HEK293T (cell line): ENCODE results near the gene MMGT1.

Experiments used
- CTCF ChIA-PET: fragments of 350-600 bp; formaldehyde crosslinking; extraction: SDS; loops from one replicate; lab custom pipeline; 2021; ENCODE audit warnings: antibody characterized with exemption, inconsistent platforms; lab: Yijun Ruan, JAX
- POLR2A ChIA-PET: fragments of 350-600 bp; formaldehyde crosslinking; extraction: SDS; loops from one replicate; lab custom pipeline; 2020; ENCODE audit warnings: antibody characterized with exemption, inconsistent platforms; lab: Yijun Ruan, JAX
- DNase-seq: peaks from one replicate; pipeline ENCODE4 v3.0.0; 2012; ENCODE audit warnings: mixed read lengths; ENCODE audit errors: extremely low spot score
- ARNT ChIP-seq: fragments of 450-650 bp; IDR thresholded peaks from 2 replicates; pipeline ENCODE4 v1.6.1; 2017; ENCODE audit warnings: mild to moderate bottlenecking
- BHLHE40 ChIP-seq: fragments of 450-650 bp; IDR thresholded peaks from 2 replicates; pipeline ENCODE4 v1.6.1; 2016; ENCODE audit warnings: mild to moderate bottlenecking, moderate library complexity, borderline replicate concordance
- CTBP1 ChIP-seq: fragments of 450-650 bp; IDR thresholded peaks from 2 replicates; pipeline ENCODE4 v1.6.1; 2016; ENCODE audit warnings: borderline replicate concordance
- ELF4 ChIP-seq: fragments of 450-650 bp; IDR thresholded peaks from 2 replicates; pipeline ENCODE4 v1.6.1; 2017; ENCODE audit warnings: antibody characterized with exemption
- FOXA1 ChIP-seq: fragments of 450-650 bp; IDR thresholded peaks from 2 replicates; pipeline ENCODE4 v1.6.1; 2016; ENCODE audit warnings: mild to moderate bottlenecking
- FOXK2 ChIP-seq: fragments of 450-650 bp; IDR thresholded peaks from 2 replicates; pipeline ENCODE4 v1.6.1; 2016; ENCODE audit warnings: mild to moderate bottlenecking
- FOXM1 ChIP-seq: fragments of 450-650 bp; IDR thresholded peaks from 2 replicates; pipeline ENCODE4 v1.6.1; 2017; ENCODE audit warnings: mild to moderate bottlenecking, borderline replicate concordance
- HDGF ChIP-seq: fragments of 450-650 bp; IDR thresholded peaks from 2 replicates; pipeline ENCODE4 v1.6.1; 2017; ENCODE audit warnings: antibody characterized with exemption, borderline replicate concordance
- L3MBTL2 ChIP-seq: fragments of 450-650 bp; conservative IDR thresholded peaks from 2 replicates; pipeline ENCODE4 v1.6.1; 2016; ENCODE audit warnings: mild to moderate bottlenecking
- LEF1 ChIP-seq: fragments of 450-650 bp; IDR thresholded peaks from 2 replicates; pipeline ENCODE4 v1.6.1; 2017; ENCODE audit warnings: mild to moderate bottlenecking, borderline replicate concordance
- NFRKB ChIP-seq: fragments of 450-650 bp; IDR thresholded peaks from 2 replicates; pipeline ENCODE4 v1.6.1; 2016; ENCODE audit warnings: mild to moderate bottlenecking, moderate library complexity
- PKNOX1 ChIP-seq: fragments of 450-650 bp; IDR thresholded peaks from 2 replicates; pipeline ENCODE4 v1.6.1; 2016
- SP1 ChIP-seq: fragments of 450-650 bp; IDR thresholded peaks from 2 replicates; pipeline ENCODE4 v1.6.1; 2017
- SUZ12 ChIP-seq: fragments of 450-650 bp; IDR thresholded peaks from 2 replicates; pipeline ENCODE4 v1.6.1; 2016; ENCODE audit warnings: mild to moderate bottlenecking
- TARDBP ChIP-seq: fragments of 450-650 bp; IDR thresholded peaks from 2 replicates; pipeline ENCODE4 v1.6.1; 2016
- ZNF384 ChIP-seq: fragments of 450-650 bp; IDR thresholded peaks from 2 replicates; pipeline ENCODE4 v1.6.1; 2016

MMGT1 gene

GRCh38 chrX:135914404-135914803, 59.4 kb downstream of the MMGT1 start:
- POLR2A ChIA-PET: no interaction called here
- no peak for DNase-seq
- TF ChIP-seq LEF1: no peak
- TF ChIP-seq FOXM1: no peak
- no peak for TF ChIP-seq TARDBP
- TF ChIP-seq BHLHE40: no peak
- TF ChIP-seq ARNT: no peak
- TF ChIP-seq ZNF384: no peak
- TF ChIP-seq ELF4: no peak
- no peak for TF ChIP-seq SUZ12
- no peak for TF ChIP-seq HDGF
- no peak for TF ChIP-seq L3MBTL2
- no peak for TF ChIP-seq PKNOX1
- no peak for TF ChIP-seq FOXA1
- no peak for TF ChIP-seq NFRKB
- TF ChIP-seq FOXK2: no peak
- TF ChIP-seq SP1: no peak
- TF ChIP-seq CTBP1: no peak
- CTCF ChIA-PET: no interaction called here
